ENCODE results near the gene DCST1. TPM values are rescaled to one million over a fixed set of nuclear protein-coding genes. Genes with fewer than 3 reads are reported as not detected.
A peak's percentile ranks its signal among the peaks of the same experiment; 100 is the strongest.

Gene DCST1
- total and polyA plus RNA-seq, 2 of the 8 experiments (the other 6 are each of a cell fraction or from before 2014, with no cell fraction given), result not detected

- no peak for TF ChIP-seq RNF2 (IDR thresholded peaks at IDR 0.05; ENCODE audit: borderline replicate concordance, low read depth, low read length, missing control alignments, poor library complexity, severe bottlenecking)
- TF ChIP-seq RAD21 (IDR thresholded peaks at IDR 0.05 in 1 of 2, conservative IDR thresholded peaks at IDR 0.05 in 1 of 2; ENCODE audit: low read depth in 2 of 2, low read length in 2 of 2), result peak; percentile 65 to 72
- no peak for TF ChIP-seq KDM5A (IDR thresholded peaks at IDR 0.05; ENCODE audit: low read length)
- TF ChIP-seq ASH2L (IDR thresholded peaks at IDR 0.05; ENCODE audit: low read length), result peak; percentile 49
- TF ChIP-seq BRCA1 (IDR thresholded peaks at IDR 0.05; ENCODE audit: low read depth, low read length), result no peak
- TF ChIP-seq HDAC2 (IDR thresholded peaks at IDR 0.05; ENCODE audit: borderline replicate concordance in 1 of 2, low read depth in 2 of 2, low read length in 2 of 2), result peak; percentile 15 to 43; a peak in 1 of 4 replicates
- no peak for TF ChIP-seq USF2 (IDR thresholded peaks at IDR 0.05; ENCODE audit: low read length)
Measured at GRCh38 chr1:155017041-155017945, 16.3 kb upstream of the DCST1 start (continued).
